ENCODE data around the gene CLIC5. TPM values are rescaled to one million over a fixed set of nuclear protein-coding genes. Genes with fewer than 3 reads are reported as not detected.

CLIC5 gene
- total RNA-seq, 1 donor from 2014 or later = 10.9 TPM

- no peak for DNase-seq (ENCODE audit: low spot score)
- no peak overlapping the region for H3K27ac Mint-ChIP-seq (ENCODE audit: unreplicated experiment)
- H3K27me3 Mint-ChIP-seq (ENCODE audit: unreplicated experiment) = peaks cover 3% of the 10 kb centered on the region
- peaks cover 5% of the 10 kb centered on the region for H3K4me1 Mint-ChIP-seq (ENCODE audit: unreplicated experiment)
- no peaks in the 10 kb centered on the region for H3K9me3 Mint-ChIP-seq (ENCODE audit: unreplicated experiment)
- no peak for TF ChIP-seq CTCF (IDR thresholded peaks at IDR 0.05; ENCODE audit: unreplicated experiment)
- no peak overlapping the region for H3K4me3 Mint-ChIP-seq (ENCODE audit: unreplicated experiment)
- H3K36me3 Mint-ChIP-seq (ENCODE audit: low read depth, unreplicated experiment) = no peaks in the 10 kb centered on the region
Observed at GRCh38 chr6:45920819-45921511, 94.7 kb downstream of the CLIC5 start.

- Mint-ChIP-seq H3K36me3 (ENCODE audit: low read depth, unreplicated experiment) (no peaks in the 10 kb centered on the region), H3K4me3 (ENCODE audit: unreplicated experiment) (no peak overlapping the region), H3K27me3 (ENCODE audit: unreplicated experiment) (peaks cover 2% of the 10 kb centered on the region), H3K9me3 (ENCODE audit: unreplicated experiment) (no peaks in the 10 kb centered on the region), H3K4me1 (ENCODE audit: unreplicated experiment) (peaks cover 3% of the 10 kb centered on the region), H3K27ac (ENCODE audit: unreplicated experiment) (no peak overlapping the region)
- DNase-seq (ENCODE audit: low spot score) = no peak
- no peak for TF ChIP-seq CTCF (IDR thresholded peaks at IDR 0.05; ENCODE audit: unreplicated experiment)
Observed at GRCh38 chr6:45917439-45917838, 98.2 kb downstream of the CLIC5 start.

GRCh38 chr6:45916692-45917091, 99.0 kb downstream of the CLIC5 start:
- DNase-seq (ENCODE audit: low spot score) = no peak
- TF ChIP-seq CTCF (IDR thresholded peaks at IDR 0.05; ENCODE audit: unreplicated experiment) = no peak
- Mint-ChIP-seq H3K4me3 (ENCODE audit: unreplicated experiment) (no peak overlapping the region), H3K4me1 (ENCODE audit: unreplicated experiment) (peaks cover 1% of the 10 kb centered on the region), H3K27ac (ENCODE audit: unreplicated experiment) (no peak overlapping the region), H3K9me3 (ENCODE audit: unreplicated experiment) (no peaks in the 10 kb centered on the region), H3K36me3 (ENCODE audit: low read depth, unreplicated experiment) (no peaks in the 10 kb centered on the region), H3K27me3 (ENCODE audit: unreplicated experiment) (peaks cover under 1% of the 10 kb centered on the region)

- Mint-ChIP-seq H3K9me3 (ENCODE audit: unreplicated experiment) (no peaks in the 10 kb centered on the region), H3K36me3 (ENCODE audit: low read depth, unreplicated experiment) (no peaks in the 10 kb centered on the region), H3K4me1 (ENCODE audit: unreplicated experiment) (no peaks in the 10 kb centered on the region), H3K27me3 (ENCODE audit: unreplicated experiment) (no peaks in the 10 kb centered on the region), H3K27ac (ENCODE audit: unreplicated experiment) (no peak overlapping the region), H3K4me3 (ENCODE audit: unreplicated experiment) (no peak overlapping the region)
- DNase-seq (ENCODE audit: low spot score) = no peak
- TF ChIP-seq CTCF (IDR thresholded peaks at IDR 0.05; ENCODE audit: unreplicated experiment) = no peak
Observed at GRCh38 chr6:45915780-45916468, 99.7 kb downstream of the CLIC5 start.

- DNase-seq (ENCODE audit: low spot score) = no peak
- H3K36me3 Mint-ChIP-seq (ENCODE audit: low read depth, unreplicated experiment) = no peaks in the 10 kb centered on the region
- no peak for TF ChIP-seq CTCF (IDR thresholded peaks at IDR 0.05; ENCODE audit: unreplicated experiment)
- H3K4me1 Mint-ChIP-seq (ENCODE audit: unreplicated experiment) = no peaks in the 10 kb centered on the region
- H3K27me3 Mint-ChIP-seq (ENCODE audit: unreplicated experiment) = no peaks in the 10 kb centered on the region
- no peak overlapping the region for H3K4me3 Mint-ChIP-seq (ENCODE audit: unreplicated experiment)
- H3K9me3 Mint-ChIP-seq (ENCODE audit: unreplicated experiment) = no peaks in the 10 kb centered on the region
- H3K27ac Mint-ChIP-seq (ENCODE audit: unreplicated experiment) = no peak overlapping the region
Observed at GRCh38 chr6:45911691-45912090, 104.0 kb downstream of the CLIC5 start.

All from endothelial cell (in vitro differentiated cells).